Glutamatergic neuron (in vitro differentiated cells): ENCODE measurements around the gene FAM184A. TPM values are rescaled to one million over a fixed set of nuclear protein-coding genes. Genes with fewer than 3 reads are reported as not detected.

ENCODE experiments used
- DNase-seq: peaks from one replicate; pipeline ENCODE4 v3.0.0; 2022
- H3K27ac Mint-ChIP-seq: one replicate; pipeline ENCODE4 v1.8.0; 2020; ENCODE audit warnings: mild to moderate bottlenecking, mixed read lengths, inconsistent platforms; ENCODE audit not compliant: unreplicated experiment
- H3K27me3 Mint-ChIP-seq: one replicate; pipeline ENCODE4 v1.8.0; 2020; ENCODE audit warnings: mild to moderate bottlenecking, moderate library complexity, mixed read lengths, inconsistent platforms; ENCODE audit not compliant: unreplicated experiment
- H3K36me3 Mint-ChIP-seq: one replicate; pipeline ENCODE4 v1.8.0; 2020; ENCODE audit warnings: mild to moderate bottlenecking, mixed read lengths, inconsistent platforms; ENCODE audit not compliant: unreplicated experiment
- H3K4me1 Mint-ChIP-seq: one replicate; pipeline ENCODE4 v1.8.0; 2020; ENCODE audit warnings: mild to moderate bottlenecking, low read depth, mixed read lengths, inconsistent platforms; ENCODE audit not compliant: unreplicated experiment
- H3K4me3 Mint-ChIP-seq: one replicate; pipeline ENCODE4 v1.8.0; 2020; ENCODE audit warnings: mild to moderate bottlenecking, mixed read lengths, inconsistent platforms; ENCODE audit not compliant: unreplicated experiment
- H3K9me3 Mint-ChIP-seq: one replicate; pipeline ENCODE4 v1.8.0; 2020; ENCODE audit warnings: mild to moderate bottlenecking, moderate library complexity, mixed read lengths, inconsistent platforms; ENCODE audit not compliant: unreplicated experiment
- total RNA-seq: library from RNA; stranded (reverse); fragmentation: NEBNext Ultra II Directional; extraction: Animal tissue kit (Norgen Biotek cat#: 25700); gene quantifications from one replicate; pipeline ENCODE4 v1.2.1, GENCODE V29; 2021; ENCODE audit not compliant: unreplicated experiment
- TF ChIP-seq, protein P1 (sequence below): fragments of 200-600 bp; sonication (generic); IDR thresholded peaks from one replicate; pipeline ENCODE4 v1.5.0; 2021; ENCODE audit not compliant: partially characterized antibody, unreplicated experiment

FAM184A gene
- total RNA-seq, 1 donor from 2014 or later: 20.0 TPM

DNA sequence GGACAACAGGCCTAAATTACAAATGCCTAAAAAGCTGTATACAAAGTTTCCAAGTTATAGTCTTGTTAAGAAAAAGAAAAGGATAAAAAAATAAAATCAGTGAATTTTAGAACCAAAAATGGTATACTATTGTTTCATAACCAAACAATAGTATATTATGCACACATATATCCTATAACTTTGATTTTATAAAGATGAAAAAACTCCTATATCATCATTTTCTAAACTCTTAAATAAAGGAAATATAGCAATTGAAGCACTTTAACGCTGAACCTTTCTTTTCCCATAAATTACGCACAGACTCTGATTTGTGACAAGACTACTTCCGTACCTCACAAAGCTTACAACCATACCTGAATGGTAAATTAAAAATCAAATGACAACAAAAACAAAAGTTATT lies 107.6 kb downstream of the FAM184A start:
- Mint-ChIP-seq H3K9me3 (no peaks in the 10 kb centered on the region), H3K27me3 (no peaks in the 10 kb centered on the region), H3K4me1 (no peaks in the 10 kb centered on the region), H3K27ac (no peak overlapping the region), H3K36me3 (no peaks in the 10 kb centered on the region), H3K4me3 (no peak overlapping the region)
- TF ChIP-seq, protein P1, sequence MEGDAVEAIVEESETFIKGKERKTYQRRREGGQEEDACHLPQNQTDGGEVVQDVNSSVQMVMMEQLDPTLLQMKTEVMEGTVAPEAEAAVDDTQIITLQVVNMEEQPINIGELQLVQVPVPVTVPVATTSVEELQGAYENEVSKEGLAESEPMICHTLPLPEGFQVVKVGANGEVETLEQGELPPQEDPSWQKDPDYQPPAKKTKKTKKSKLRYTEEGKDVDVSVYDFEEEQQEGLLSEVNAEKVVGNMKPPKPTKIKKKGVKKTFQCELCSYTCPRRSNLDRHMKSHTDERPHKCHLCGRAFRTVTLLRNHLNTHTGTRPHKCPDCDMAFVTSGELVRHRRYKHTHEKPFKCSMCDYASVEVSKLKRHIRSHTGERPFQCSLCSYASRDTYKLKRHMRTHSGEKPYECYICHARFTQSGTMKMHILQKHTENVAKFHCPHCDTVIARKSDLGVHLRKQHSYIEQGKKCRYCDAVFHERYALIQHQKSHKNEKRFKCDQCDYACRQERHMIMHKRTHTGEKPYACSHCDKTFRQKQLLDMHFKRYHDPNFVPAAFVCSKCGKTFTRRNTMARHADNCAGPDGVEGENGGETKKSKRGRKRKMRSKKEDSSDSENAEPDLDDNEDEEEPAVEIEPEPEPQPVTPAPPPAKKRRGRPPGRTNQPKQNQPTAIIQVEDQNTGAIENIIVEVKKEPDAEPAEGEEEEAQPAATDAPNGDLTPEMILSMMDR: no peak
- DNase-seq: no peak

GRCh38 chr6:118968416-118968815 lies 110.0 kb downstream of the FAM184A start:
- no peaks in the 10 kb centered on the region for H3K4me1 Mint-ChIP-seq
- no peaks in the 10 kb centered on the region for H3K27me3 Mint-ChIP-seq
- no peak overlapping the region for H3K4me3 Mint-ChIP-seq
- H3K36me3 Mint-ChIP-seq: no peaks in the 10 kb centered on the region
- no peak overlapping the region for H3K27ac Mint-ChIP-seq
- no peak for DNase-seq
- no peaks in the 10 kb centered on the region for H3K9me3 Mint-ChIP-seq
- TF ChIP-seq, protein P1: peak; percentile 20

DNA sequence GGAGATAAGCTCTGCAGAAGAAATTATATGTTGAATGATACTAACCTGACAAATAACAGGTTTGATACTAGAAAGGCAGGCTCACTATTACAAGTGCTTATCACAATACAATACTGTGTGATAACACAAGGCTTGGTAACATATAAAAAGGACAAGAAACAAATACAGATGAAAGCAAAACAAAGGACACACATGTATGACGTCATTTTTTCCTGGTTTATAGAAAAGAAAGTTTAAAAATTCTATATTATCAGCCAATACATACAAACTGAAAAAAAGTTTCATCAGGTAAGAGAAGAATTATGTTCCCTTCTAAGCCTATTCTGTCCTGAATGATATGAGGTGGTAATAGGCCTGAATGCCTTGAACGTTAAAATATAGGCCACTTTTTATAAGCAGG lies 111.2 kb downstream of the FAM184A start:
- no peaks in the 10 kb centered on the region for H3K4me1 Mint-ChIP-seq
- no peak overlapping the region for H3K4me3 Mint-ChIP-seq
- H3K27ac Mint-ChIP-seq: no peak overlapping the region
- H3K9me3 Mint-ChIP-seq: no peaks in the 10 kb centered on the region
- H3K27me3 Mint-ChIP-seq: no peaks in the 10 kb centered on the region
- no peaks in the 10 kb centered on the region for H3K36me3 Mint-ChIP-seq
- TF ChIP-seq, protein P1: no peak
- DNase-seq: no peak

GRCh38 chr6:118965843-118966370 lies 112.6 kb downstream of the FAM184A start:
- no peaks in the 10 kb centered on the region for H3K27me3 Mint-ChIP-seq
- TF ChIP-seq, protein P1: no peak
- no peak overlapping the region for H3K4me3 Mint-ChIP-seq
- no peak for DNase-seq
- H3K36me3 Mint-ChIP-seq: no peaks in the 10 kb centered on the region
- no peak overlapping the region for H3K27ac Mint-ChIP-seq
- H3K9me3 Mint-ChIP-seq: no peaks in the 10 kb centered on the region
- peaks cover 3% of the 10 kb centered on the region for H3K4me1 Mint-ChIP-seq

GRCh38 chr6:118965371-118965770 lies 113.1 kb downstream of the FAM184A start:
- no peaks in the 10 kb centered on the region for H3K36me3 Mint-ChIP-seq
- DNase-seq: no peak
- H3K4me3 Mint-ChIP-seq: no peak overlapping the region
- no peaks in the 10 kb centered on the region for H3K27me3 Mint-ChIP-seq
- no peaks in the 10 kb centered on the region for H3K9me3 Mint-ChIP-seq
- H3K4me1 Mint-ChIP-seq: peaks cover 3% of the 10 kb centered on the region
- H3K27ac Mint-ChIP-seq: no peak overlapping the region
- TF ChIP-seq, protein P1: no peak
